HG03442 (cell line): Measurements from ENCODE around the gene HMOX1.
"Not testable (repeated sequence)": the region's sequence is repeated elsewhere in the genome, so short reads cannot be mapped to it uniquely, and the experiment has no call there.

Source experiments
- ATAC-seq: cut with Tn5 transposase; IDR thresholded peaks from one replicate; pipeline ENCODE4 v1.9.1; 2021; ENCODE audit warnings: mild to moderate bottlenecking, moderate library complexity; ENCODE audit not compliant: unreplicated experiment

HMOX1 gene

DNA sequence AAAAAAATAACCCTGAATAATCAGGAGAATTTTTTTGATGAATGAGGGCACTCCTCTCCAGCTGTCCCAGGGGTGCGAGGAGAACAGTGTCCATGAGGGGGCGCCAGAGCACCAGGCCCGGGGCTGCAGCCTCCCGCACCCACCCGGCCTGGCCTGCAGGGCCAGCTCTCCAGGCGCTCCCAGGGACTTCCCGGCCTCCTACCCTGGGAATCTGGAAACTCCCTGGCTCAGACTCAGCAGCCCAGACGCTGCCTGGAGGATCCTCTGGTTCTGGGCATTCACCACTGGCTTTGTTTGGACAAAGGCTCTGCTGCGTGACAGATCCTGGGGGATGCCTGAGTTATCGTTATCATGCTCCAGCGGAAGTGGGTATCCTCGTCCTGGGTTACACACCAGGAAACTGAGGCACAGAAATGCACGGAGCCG, 50.0 kb downstream of the HMOX1 start:
- ATAC-seq, result no peak

- no peak for ATAC-seq
These were observed 50.8 kb downstream of the HMOX1 start for GRCh38 chr22:35431483-35432227.

GRCh38 chr22:35432228-35432905, 51.5 kb downstream of the HMOX1 start:
- ATAC-seq, result no peak

- no peak for ATAC-seq
These were observed 53.3 kb downstream of the HMOX1 start for GRCh38 chr22:35434061-35434710.

- ATAC-seq, result no peak
These were observed 54.4 kb downstream of the HMOX1 start for GRCh38 chr22:35435201-35435740.

DNA sequence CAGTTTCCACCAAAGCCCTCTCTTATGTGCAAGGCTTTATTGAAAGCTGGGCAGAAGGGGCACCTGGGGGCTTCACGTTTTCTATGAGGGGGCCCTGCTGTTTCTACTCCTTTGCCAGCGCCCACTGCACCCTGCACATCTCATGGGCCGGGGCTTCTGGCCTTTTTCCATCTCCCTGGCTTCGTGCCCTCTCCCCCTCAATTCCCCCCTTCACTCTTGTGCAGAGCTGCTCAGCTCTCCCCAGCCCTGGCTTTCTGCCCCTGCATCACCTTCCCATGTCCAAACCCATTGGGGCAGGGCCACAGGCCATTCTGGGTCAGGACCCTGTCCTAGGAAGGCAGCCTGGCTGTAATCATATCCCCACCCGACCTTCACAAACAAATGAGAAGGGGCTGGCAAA, 55.5 kb downstream of the HMOX1 start:
- ATAC-seq, result no peak

GRCh38 chr22:35437049-35437448, 56.2 kb downstream of the HMOX1 start:
- ATAC-seq, result no peak

- ATAC-seq, result not testable (repeated sequence)
These were observed 57.9 kb downstream of the HMOX1 start for GRCh38 chr22:35438673-35439364.

GRCh38 chr22:35439365-35439717, 58.4 kb downstream of the HMOX1 start:
- no peak for ATAC-seq

DNA sequence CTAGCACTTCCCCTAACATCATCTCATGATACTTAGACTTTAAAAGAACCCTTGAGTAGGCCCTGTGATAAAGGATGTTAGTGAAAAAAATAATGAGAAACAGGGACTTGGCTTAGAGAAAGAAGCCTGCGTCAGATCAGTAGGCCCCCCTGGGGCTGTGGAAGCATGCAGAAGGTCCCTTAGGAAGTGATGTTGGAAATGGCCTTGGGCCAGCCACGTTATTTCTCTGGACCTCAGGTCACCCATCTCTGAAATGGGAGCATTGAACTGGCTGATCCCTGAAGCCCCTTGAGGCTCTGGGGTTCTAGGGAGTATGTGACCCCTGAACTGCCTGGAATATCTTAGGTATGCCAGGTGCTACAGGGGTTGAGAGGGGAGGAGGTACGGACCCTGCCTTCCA, 59.2 kb downstream of the HMOX1 start:
- no peak for ATAC-seq

GRCh38 chr22:35441489-35442100, 60.7 kb downstream of the HMOX1 start:
- no peak for ATAC-seq

- ATAC-seq, result no peak
These were observed 61.6 kb downstream of the HMOX1 start for GRCh38 chr22:35442471-35442870.

DNA sequence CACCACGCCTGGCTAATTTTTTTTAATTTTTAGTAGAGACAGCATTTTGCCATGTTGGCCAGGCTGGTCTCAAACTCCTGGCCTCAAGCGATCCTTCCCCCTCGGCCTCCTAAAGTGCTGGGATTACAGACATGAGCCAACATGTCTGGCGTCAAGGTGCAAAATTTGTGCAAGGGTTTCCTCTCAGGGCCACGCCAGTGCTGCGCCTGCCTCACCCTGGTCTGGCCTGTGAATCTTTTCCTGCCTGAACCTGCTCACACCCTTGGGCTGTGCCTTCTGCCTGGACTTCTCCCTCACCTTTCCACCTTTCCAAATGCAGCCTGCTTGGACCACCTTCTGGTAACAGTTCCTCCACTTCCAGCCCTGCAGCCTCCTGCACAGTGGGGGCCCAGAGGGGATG, 62.4 kb downstream of the HMOX1 start:
- no peak for ATAC-seq
